Lung (tissue), 12 donors: ENCODE results near the gene AREG. TPM values are rescaled to one million over a fixed set of nuclear protein-coding genes. Genes with fewer than 3 reads are reported as not detected.

Source experiments
- ATAC-seq: fragments of 200-7000 bp; cut with Tn5 transposase; one replicate; pipeline ENCODE4 v1.9.1; 2020; ENCODE audit warnings: moderate number of reproducible peaks; ENCODE audit not compliant: insufficient read depth, low FRiP score
- DNase-seq, 3 donors: peaks; one replicate each; pipeline ENCODE4 v3.0.0-alpha.2; 2013 to 2017
- H3K27ac ChIP-seq, 2 donors: one replicate each; pipeline ENCODE4 v1.5.1; 2013; ENCODE audit warnings: mild to moderate bottlenecking in 2 of 2, moderate library complexity in 2 of 2, control low read depth in 1 of 2, inconsistent platforms in 1 of 2, low read depth in 1 of 2, low read length in 1 of 2
- H3K27me3 ChIP-seq, 3 donors: one replicate each; pipeline ENCODE4 v1.5.1; 2013; ENCODE audit warnings: low read length in 2 of 3; ENCODE audit not compliant: control insufficient read depth in 3 of 3, insufficient read depth in 3 of 3
- H3K36me3 ChIP-seq, 4 donors: one replicate each; pipeline ENCODE4 v1.5.1; 2013; ENCODE audit warnings: low read length in 4 of 4, mild to moderate bottlenecking in 1 of 4, moderate library complexity in 1 of 4; ENCODE audit not compliant: control insufficient read depth in 4 of 4, insufficient read depth in 4 of 4
- H3K4me1 ChIP-seq, 5 donors: one replicate each; pipeline ENCODE4 v1.5.1; 2013; ENCODE audit warnings: low read length in 5 of 5, mild to moderate bottlenecking in 2 of 5, moderate library complexity in 1 of 5; ENCODE audit not compliant: control insufficient read depth in 5 of 5, insufficient read depth in 5 of 5
- H3K4me3 ChIP-seq: one replicate; pipeline ENCODE4 v1.5.1; 2013; ENCODE audit warnings: mild to moderate bottlenecking, control low read depth, moderate library complexity
- H3K9ac ChIP-seq, 2 donors: one replicate each; pipeline ENCODE4 v1.5.1; 2013; ENCODE audit warnings: low read length in 2 of 2, control low read depth in 1 of 2; ENCODE audit not compliant: insufficient read depth in 1 of 2
- H3K9me3 ChIP-seq, 4 donors: one replicate each; pipeline ENCODE4 v1.5.1; 2013; ENCODE audit warnings: low read length in 3 of 4, mild to moderate bottlenecking in 1 of 4, moderate library complexity in 1 of 4; ENCODE audit not compliant: control insufficient read depth in 4 of 4, insufficient read depth in 3 of 4
- WGBS, 2 donors: extraction: QIAGEN DNeasy Blood & Tissue Kit; methylation state at CpG; one replicate each; pipeline ENCODE4 v1.1.7; 2013; 5-methylcytosine and 5-hydroxymethylcytosine counted together
- polyA plus RNA-seq, 2 donors: library from polyadenylated mRNA; stranded (reverse); fragments of 200-250 nt; gene quantifications; one replicate each; pipeline ENCODE4 v1.2.1, GENCODE V29; 2013
- total RNA-seq, 2 donors: library from RNA; depleted of rRNA in 1 of 2; stranded (reverse); fragments of >200 nt in 1 of 2; gene quantifications; one replicate each; pipeline ENCODE4 v1.2.1, GENCODE V29; 2014 to 2021
- TF ChIP-seq, protein P1 (sequence below): IDR thresholded peaks from 2 replicates; pipeline ENCODE4 v1.5.1; 2012; ENCODE audit warnings: mild to moderate bottlenecking; ENCODE audit errors: control extremely low read depth, extremely low read depth
- donor health status: control.
- donor health status: control.
- donor health status: Bipolar disorder and iron deficiency.
- donor health status: healthy.
- donor health status: DM: yes; HTN: yes; CAD: no.

AREG gene
- total and polyA plus RNA-seq, 4 donors: 3.3 to 44.0 (median 13.6) TPM

DNA sequence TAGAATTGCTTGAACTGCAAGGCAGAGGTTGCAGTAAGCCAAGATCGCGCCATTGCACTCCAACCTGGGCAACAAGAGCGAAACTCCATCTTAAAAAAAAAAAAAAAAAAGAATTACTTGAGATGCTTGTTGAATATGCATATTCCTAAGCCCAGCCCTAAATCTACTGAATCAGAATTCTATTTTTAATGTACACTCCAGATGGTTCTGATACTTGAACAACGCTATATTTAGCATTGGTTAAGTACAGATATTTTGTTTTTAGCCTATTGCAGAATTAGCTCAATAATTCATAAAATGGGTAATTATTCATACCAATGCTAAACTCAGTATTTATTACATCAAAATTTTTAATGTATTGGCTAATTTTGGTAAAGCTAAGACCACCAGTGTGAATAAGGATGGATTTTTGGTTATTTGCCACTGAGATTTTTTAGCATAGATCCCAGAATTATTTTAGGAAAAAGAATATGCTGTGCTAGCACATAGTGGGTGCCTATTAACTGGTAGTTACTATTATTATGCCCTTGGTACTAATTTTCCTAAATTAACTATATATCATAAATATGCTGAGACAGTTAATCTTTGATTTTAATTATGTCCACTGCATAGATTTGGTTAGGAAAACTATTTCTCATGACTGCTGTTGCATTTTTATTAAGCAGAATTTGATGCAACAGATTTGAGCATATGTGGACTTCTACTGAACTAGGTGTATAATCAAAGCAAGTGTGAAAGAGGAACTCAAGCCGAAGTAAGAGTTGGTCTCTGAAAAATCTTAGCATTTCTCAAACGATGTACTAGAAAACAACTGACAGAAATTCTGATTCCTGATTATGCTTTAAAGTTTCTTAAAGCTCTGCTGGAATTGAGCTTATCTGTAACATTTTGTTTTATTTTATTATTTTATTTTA, 9.2 kb downstream of the AREG start:
- DNase-seq (no peak), ATAC-seq (no peak)
- 92 to 95% methylated on average over 6 of the region's 6 CpGs for WGBS, 2 donors
- TF ChIP-seq, protein P1, sequence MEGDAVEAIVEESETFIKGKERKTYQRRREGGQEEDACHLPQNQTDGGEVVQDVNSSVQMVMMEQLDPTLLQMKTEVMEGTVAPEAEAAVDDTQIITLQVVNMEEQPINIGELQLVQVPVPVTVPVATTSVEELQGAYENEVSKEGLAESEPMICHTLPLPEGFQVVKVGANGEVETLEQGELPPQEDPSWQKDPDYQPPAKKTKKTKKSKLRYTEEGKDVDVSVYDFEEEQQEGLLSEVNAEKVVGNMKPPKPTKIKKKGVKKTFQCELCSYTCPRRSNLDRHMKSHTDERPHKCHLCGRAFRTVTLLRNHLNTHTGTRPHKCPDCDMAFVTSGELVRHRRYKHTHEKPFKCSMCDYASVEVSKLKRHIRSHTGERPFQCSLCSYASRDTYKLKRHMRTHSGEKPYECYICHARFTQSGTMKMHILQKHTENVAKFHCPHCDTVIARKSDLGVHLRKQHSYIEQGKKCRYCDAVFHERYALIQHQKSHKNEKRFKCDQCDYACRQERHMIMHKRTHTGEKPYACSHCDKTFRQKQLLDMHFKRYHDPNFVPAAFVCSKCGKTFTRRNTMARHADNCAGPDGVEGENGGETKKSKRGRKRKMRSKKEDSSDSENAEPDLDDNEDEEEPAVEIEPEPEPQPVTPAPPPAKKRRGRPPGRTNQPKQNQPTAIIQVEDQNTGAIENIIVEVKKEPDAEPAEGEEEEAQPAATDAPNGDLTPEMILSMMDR: no peak
- no peak overlapping the region for H3K4me3 ChIP-seq
- no peak overlapping the region for H3K27ac ChIP-seq
- H3K27me3 ChIP-seq: no peaks in the 10 kb centered on the region
- peaks cover 0 to 2% (median 0%) of the 10 kb centered on the region in 5 donors for H3K4me1 ChIP-seq
- no peaks in the 10 kb centered on the region for H3K9me3 ChIP-seq
- H3K9ac ChIP-seq: no peak overlapping the region
- no peaks in the 10 kb centered on the region for H3K36me3 ChIP-seq

GRCh38 chr4:74455361-74456055, 10.6 kb downstream of the AREG start:
- TF ChIP-seq, protein P1: no peak
- DNase-seq: no peak
- WGBS, 2 donors: 95 to 97% methylated on average over 4 of the region's 4 CpGs

DNA sequence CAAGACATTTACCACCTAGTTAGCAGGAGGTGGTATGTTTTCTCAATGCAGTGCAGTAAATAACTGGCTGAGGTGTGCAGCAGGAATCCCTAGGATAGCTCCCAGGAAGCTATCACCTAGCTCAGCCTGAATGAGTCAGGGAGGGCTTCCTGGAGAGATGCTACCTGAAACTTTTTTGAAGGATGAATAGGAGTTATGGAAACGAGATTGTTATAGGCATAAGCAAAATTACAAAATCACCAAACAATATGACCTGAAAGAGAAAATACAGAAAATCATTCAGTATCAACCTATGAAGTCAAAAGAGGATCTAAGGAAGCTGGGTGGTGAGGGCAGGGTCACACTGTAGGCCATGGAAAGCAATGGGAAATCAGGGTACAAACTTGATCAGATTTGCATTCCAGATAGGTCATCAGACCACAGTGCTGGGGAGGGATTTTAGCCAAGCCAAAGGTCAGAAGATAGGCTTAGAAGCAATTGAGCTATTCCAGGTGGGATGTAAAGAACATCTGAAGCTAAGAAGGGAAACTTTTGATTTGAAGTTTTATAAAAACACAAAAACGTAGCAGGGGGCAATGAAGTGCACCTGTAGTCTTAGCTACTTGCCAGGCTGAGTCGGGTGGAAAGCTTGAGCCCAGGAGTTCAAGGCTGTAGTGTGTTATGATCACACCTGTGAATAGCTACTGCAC, 11.3 kb downstream of the AREG start:
- Histone ChIP-seq H3K4me3 (no peak overlapping the region), H3K27me3 (no peaks in the 10 kb centered on the region), H3K9ac (no peak overlapping the region), H3K9me3 (no peaks in the 10 kb centered on the region), H3K4me1 (no peaks in the 10 kb centered on the region), H3K27ac (no peak overlapping the region), H3K36me3 (no peaks in the 10 kb centered on the region)
- WGBS, 2 donors: 77 to 87% methylated on average over 3 of the region's 3 CpGs
- DNase-seq: no peak
- TF ChIP-seq, protein P1: no peak
- ATAC-seq: no peak

More at GRCh38 chr4:74455361-74456055, 10.6 kb downstream of the AREG start:
- Histone ChIP-seq H3K27ac (no peak overlapping the region), H3K27me3 (no peaks in the 10 kb centered on the region), H3K9ac (no peak overlapping the region), H3K4me3 (no peak overlapping the region), H3K9me3 (no peaks in the 10 kb centered on the region), H3K4me1 (no peaks in the 10 kb centered on the region), H3K36me3 (no peaks in the 10 kb centered on the region)
- no peak for ATAC-seq
